WTC11 (cell line): ENCODE data around the gene ATP8B3. TPM values are rescaled to one million over a fixed set of nuclear protein-coding genes. Genes with fewer than 3 reads are reported as not detected.

Source experiments
- ATAC-seq: fragments of 200-7000 bp; cut with Tn5 transposase; 2 replicates; pipeline ENCODE4 v1.10.0; 2021; ENCODE audit warnings: mild to moderate bottlenecking, moderate library complexity
- CTCF ChIA-PET: fragments of 300-600 bp; sonication (Branson Sonifier 250); formaldehyde crosslinking; loops from one replicate; lab custom pipeline; 2021; ENCODE audit warnings: antibody characterized with exemption; lab: Charles Lee
- POLR2A ChIA-PET: fragments of 350-600 bp; sonication (Branson Sonifier 250); formaldehyde crosslinking; loops from one replicate; lab custom pipeline; 2021; ENCODE audit warnings: antibody characterized with exemption; lab: Charles Lee
- DNase-seq: peaks from one replicate; pipeline ENCODE4 v3.0.0; 2021; ENCODE audit warnings: low spot score
- H3K27ac Mint-ChIP-seq: 2 replicates; pipeline ENCODE4 v1.8.0; 2021; ENCODE audit warnings: mixed read lengths
- H3K27me3 Mint-ChIP-seq: 2 replicates; pipeline ENCODE4 v1.8.0; 2021; ENCODE audit warnings: low read depth, mild to moderate bottlenecking, moderate library complexity, mixed read lengths
- H3K36me3 Mint-ChIP-seq: 2 replicates; pipeline ENCODE4 v1.8.0; 2021; ENCODE audit warnings: mixed read lengths
- H3K4me1 Mint-ChIP-seq: 2 replicates; pipeline ENCODE4 v1.8.0; 2022; ENCODE audit warnings: mixed read lengths
- H3K4me3 Mint-ChIP-seq: 2 replicates; pipeline ENCODE4 v1.8.0; 2021; ENCODE audit warnings: mild to moderate bottlenecking, moderate library complexity, mixed read lengths
- H3K9me3 Mint-ChIP-seq: 2 replicates; pipeline ENCODE4 v1.8.0; 2021; ENCODE audit warnings: mixed read lengths
- CBFB ChIP-seq: sonication (generic); formaldehyde crosslinking; IDR thresholded peaks from 2 replicates; pipeline ENCODE4 v1.8.1; 2022; ENCODE audit warnings: mild to moderate bottlenecking, low read depth, missing genetic modification reagents
- GABPB1 ChIP-seq: sonication (generic); formaldehyde crosslinking; IDR thresholded peaks from 2 replicates; pipeline ENCODE4 v1.8.1; 2023; ENCODE audit warnings: mild to moderate bottlenecking, missing genetic modification reagents
- GTF2I ChIP-seq: fragments of 250-450 bp; sonication (Bioruptor Pico); conservative IDR thresholded peaks from 2 replicates; pipeline ENCODE4 v1.4.0; 2021; ENCODE audit warnings: mild to moderate bottlenecking
- IRF2 ChIP-seq: sonication (generic); formaldehyde crosslinking; IDR thresholded peaks from 2 replicates; pipeline ENCODE4 v1.8.0; 2022; ENCODE audit warnings: low read depth, missing genetic modification reagents, borderline replicate concordance
- MXD4 ChIP-seq: fragments of 250-450 bp; sonication (Bioruptor Pico); IDR thresholded peaks from 2 replicates; pipeline ENCODE4 v1.8.0; 2021; ENCODE audit warnings: mild to moderate bottlenecking, moderate library complexity, borderline replicate concordance
- OVOL2 ChIP-seq: fragments of 250-450 bp; sonication (Bioruptor Pico); IDR thresholded peaks from 2 replicates; pipeline ENCODE4 v1.9.0; 2021; ENCODE audit warnings: mild to moderate bottlenecking, borderline replicate concordance
- RELA ChIP-seq: sonication (generic); formaldehyde crosslinking; IDR thresholded peaks from 2 replicates; pipeline ENCODE4 v1.8.1; 2022; ENCODE audit warnings: missing genetic modification reagents, mild to moderate bottlenecking, borderline replicate concordance
- RORB ChIP-seq: fragments of 250-450 bp; sonication (Bioruptor Pico); IDR thresholded peaks from 2 replicates; pipeline ENCODE4 v1.9.0; 2021; ENCODE audit warnings: mild to moderate bottlenecking
- SMAD3 ChIP-seq: sonication (generic); formaldehyde crosslinking; IDR thresholded peaks from 2 replicates; pipeline ENCODE4 v1.8.0; 2022; ENCODE audit warnings: missing genetic modification reagents, mild to moderate bottlenecking, borderline replicate concordance
- SOX15 ChIP-seq: fragments of 250-450 bp; sonication (Bioruptor Pico); IDR thresholded peaks from 2 replicates; pipeline ENCODE4 v1.9.0; 2021; ENCODE audit warnings: mild to moderate bottlenecking
- SP1 ChIP-seq: sonication (generic); formaldehyde crosslinking; conservative IDR thresholded peaks from 2 replicates; pipeline ENCODE4 v1.8.1; 2022; ENCODE audit warnings: missing genetic modification reagents
- TEAD1 ChIP-seq: sonication (generic); formaldehyde crosslinking; IDR thresholded peaks from 2 replicates; pipeline ENCODE4 v1.8.0; 2022; ENCODE audit warnings: mild to moderate bottlenecking, missing genetic modification reagents
- ZNF396 ChIP-seq: fragments of 250-450 bp; sonication (Bioruptor Pico); IDR thresholded peaks from 2 replicates; pipeline ENCODE4 v1.8.0; 2021; ENCODE audit warnings: mild to moderate bottlenecking, moderate library complexity, borderline replicate concordance
- ZNF416 ChIP-seq: fragments of 250-450 bp; sonication (Bioruptor Pico); IDR thresholded peaks from 2 replicates; pipeline ENCODE4 v1.9.0; 2021; ENCODE audit warnings: mild to moderate bottlenecking, inconsistent platforms
- ZNF671 ChIP-seq: fragments of 250-450 bp; sonication (Bioruptor Pico); IDR thresholded peaks from 2 replicates; pipeline ENCODE4 v1.8.0; 2021; ENCODE audit warnings: mild to moderate bottlenecking
- total RNA-seq: library from RNA; stranded (reverse); gene quantifications from 3 replicates; pipeline ENCODE4 v1.2.3, GENCODE V29; 2021
- TF ChIP-seq, protein P1 (sequence below): fragments of 250-450 bp; sonication (Bioruptor Pico); conservative IDR thresholded peaks from 2 replicates; pipeline ENCODE4 v1.9.0; 2021; ENCODE audit warnings: mild to moderate bottlenecking
- TF ChIP-seq, protein P2 (sequence below): sonication (generic); formaldehyde crosslinking; IDR thresholded peaks from 2 replicates; pipeline ENCODE4 v1.8.1; 2022; ENCODE audit warnings: mild to moderate bottlenecking, moderate library complexity, missing genetic modification reagents
- TF ChIP-seq, protein P3 (sequence below): sonication (generic); formaldehyde crosslinking; IDR thresholded peaks from 2 replicates; pipeline ENCODE4 v1.8.0; 2023; ENCODE audit warnings: missing genetic modification reagents
- TF ChIP-seq, protein P4 (sequence below): sonication (generic); formaldehyde crosslinking; conservative IDR thresholded peaks from 2 replicates; pipeline ENCODE4 v1.8.1; 2022; ENCODE audit warnings: mild to moderate bottlenecking, missing genetic modification reagents
- TF ChIP-seq, protein P5 (sequence below): sonication (generic); formaldehyde crosslinking; IDR thresholded peaks from 2 replicates; pipeline ENCODE4 v1.8.1; 2022; ENCODE audit warnings: low read depth, missing genetic modification reagents, borderline replicate concordance

Gene ATP8B3
- total RNA-seq, 1 experiment from 2014 or later, result 5.5 TPM

DNA sequence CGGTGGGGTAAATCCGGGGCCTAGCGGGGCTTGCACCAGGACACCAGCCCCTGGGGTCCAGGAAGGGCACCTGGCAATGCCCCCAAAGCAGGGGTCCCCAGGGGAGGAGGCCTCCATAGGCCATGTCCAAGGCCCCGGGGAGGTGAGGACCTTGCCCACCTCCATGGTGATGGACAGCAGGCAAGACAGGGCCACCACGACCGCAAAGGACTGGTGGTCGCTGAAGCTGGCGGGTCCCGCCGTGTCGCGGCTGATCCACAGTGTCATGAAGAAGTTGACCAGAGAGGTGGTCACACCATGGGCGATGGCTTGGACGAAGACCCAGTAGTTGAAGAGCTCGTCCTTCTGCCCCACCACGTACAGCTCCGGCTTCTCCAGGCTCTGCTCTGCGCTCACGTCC, 26.8 kb downstream of the ATP8B3 start:
- POLR2A ChIA-PET, result no interaction called here
- no peak for TF ChIP-seq MXD4 (CRISPR knock-in tag)
- TF ChIP-seq, protein P1, sequence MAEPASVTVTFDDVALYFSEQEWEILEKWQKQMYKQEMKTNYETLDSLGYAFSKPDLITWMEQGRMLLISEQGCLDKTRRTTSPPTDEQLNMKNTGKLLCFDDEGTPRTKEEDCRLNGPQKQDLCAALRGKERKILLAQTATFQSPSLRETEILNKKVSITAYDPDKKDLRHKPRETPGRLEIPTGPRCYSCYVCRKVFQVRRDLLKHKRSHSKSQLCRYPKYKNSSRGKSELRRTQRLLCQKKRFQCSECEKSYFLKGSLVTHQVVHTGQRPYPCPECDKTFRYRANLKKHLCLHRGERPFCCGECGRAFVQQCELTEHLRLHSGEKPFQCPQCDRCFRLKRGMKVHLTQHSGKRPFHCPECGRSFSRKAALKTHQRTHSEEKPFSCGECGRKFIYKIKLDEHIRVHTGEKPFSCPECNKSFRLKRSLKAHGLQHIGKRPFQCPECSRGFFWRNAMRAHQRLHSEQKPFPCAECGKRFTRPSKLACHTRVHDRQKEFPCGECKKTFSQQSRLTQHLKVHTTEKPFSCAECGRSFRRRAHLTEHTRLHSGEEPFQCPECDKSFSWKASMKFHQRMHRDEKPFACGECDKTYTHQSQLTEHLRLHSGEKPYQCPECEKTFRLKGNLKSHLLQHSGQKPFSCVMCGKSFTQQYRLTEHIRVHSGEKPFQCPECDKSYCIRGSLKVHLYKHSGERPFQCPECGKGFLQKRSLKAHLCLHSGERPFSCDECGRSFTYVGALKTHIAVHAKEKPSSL, result no peak
- TF ChIP-seq, protein P2, sequence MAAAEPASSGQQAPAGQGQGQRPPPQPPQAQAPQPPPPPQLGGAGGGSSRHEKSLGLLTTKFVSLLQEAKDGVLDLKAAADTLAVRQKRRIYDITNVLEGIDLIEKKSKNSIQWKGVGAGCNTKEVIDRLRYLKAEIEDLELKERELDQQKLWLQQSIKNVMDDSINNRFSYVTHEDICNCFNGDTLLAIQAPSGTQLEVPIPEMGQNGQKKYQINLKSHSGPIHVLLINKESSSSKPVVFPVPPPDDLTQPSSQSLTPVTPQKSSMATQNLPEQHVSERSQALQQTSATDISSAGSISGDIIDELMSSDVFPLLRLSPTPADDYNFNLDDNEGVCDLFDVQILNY (CRISPR knock-in tag), result no peak
- TF ChIP-seq ZNF671 (CRISPR knock-in tag), result no peak
- TF ChIP-seq, protein P3, sequence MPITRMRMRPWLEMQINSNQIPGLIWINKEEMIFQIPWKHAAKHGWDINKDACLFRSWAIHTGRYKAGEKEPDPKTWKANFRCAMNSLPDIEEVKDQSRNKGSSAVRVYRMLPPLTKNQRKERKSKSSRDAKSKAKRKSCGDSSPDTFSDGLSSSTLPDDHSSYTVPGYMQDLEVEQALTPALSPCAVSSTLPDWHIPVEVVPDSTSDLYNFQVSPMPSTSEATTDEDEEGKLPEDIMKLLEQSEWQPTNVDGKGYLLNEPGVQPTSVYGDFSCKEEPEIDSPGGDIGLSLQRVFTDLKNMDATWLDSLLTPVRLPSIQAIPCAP (CRISPR knock-in tag), result no peak
- no peak for TF ChIP-seq ZNF416
- no peak for TF ChIP-seq GABPB1 (CRISPR knock-in tag)
- TF ChIP-seq GTF2I (CRISPR knock-in tag), result no peak
- TF ChIP-seq CBFB, result no peak
- TF ChIP-seq, protein P4, sequence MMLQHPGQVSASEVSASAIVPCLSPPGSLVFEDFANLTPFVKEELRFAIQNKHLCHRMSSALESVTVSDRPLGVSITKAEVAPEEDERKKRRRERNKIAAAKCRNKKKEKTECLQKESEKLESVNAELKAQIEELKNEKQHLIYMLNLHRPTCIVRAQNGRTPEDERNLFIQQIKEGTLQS, result no peak
- TF ChIP-seq OVOL2 (CRISPR knock-in tag), result no peak
- TF ChIP-seq, all 79 proteins: peak for 0
- Mint-ChIP-seq H3K27ac (no peak overlapping the region), H3K27me3 (peaks cover 56% of the 10 kb centered on the region), H3K4me1 (no peaks in the 10 kb centered on the region), H3K9me3 (no peaks in the 10 kb centered on the region), H3K4me3 (no peak overlapping the region), H3K36me3 (no peaks in the 10 kb centered on the region)
- no peak for ATAC-seq
- CTCF ChIA-PET, result interaction anchor here (0.8 to 1.8 kb wide), 6 partner anchors 10 to 113 kb away, joined by 3 to 6 read pairs (median 4); no protein-coding TSS in a partner anchor
- DNase-seq, result no peak

DNA sequence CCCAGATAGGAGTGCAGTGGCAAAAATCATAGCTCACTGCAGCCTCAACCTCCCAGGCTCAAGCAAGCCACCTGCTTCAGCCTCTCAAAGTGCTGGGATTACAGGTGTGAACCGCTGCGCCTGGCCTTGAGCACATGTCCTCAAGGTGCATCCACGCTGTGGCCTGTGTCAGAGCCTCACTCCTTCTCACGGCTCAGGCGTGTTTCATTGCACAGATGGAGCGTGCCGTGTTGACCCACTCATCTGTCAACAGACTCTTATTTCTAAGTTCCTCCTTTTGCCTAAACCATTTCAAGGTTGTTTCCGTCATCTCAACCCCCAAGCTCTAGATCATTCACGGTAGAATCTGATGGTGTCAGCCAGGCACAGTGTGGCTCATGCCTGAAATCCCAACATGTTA, 28.2 kb downstream of the ATP8B3 start:
- ChIA-PET POLR2A (no interaction called here), CTCF (interaction anchor here (0.6 to 4.8 kb wide), 4 partner anchors 9 to 43 kb away, joined by 3 to 53 read pairs (median 4); no protein-coding TSS in a partner anchor)
- DNase-seq, result no peak
- no peak for ATAC-seq
- no peaks in the 10 kb centered on the region for H3K9me3 Mint-ChIP-seq
- peaks cover 67% of the 10 kb centered on the region for H3K27me3 Mint-ChIP-seq
- H3K36me3 Mint-ChIP-seq, result no peaks in the 10 kb centered on the region
- no peak overlapping the region for H3K4me3 Mint-ChIP-seq
- TF ChIP-seq, protein P4, result no peak
- TF ChIP-seq TEAD1 (CRISPR knock-in tag) (no peak), SOX15 (no peak), OVOL2 (CRISPR knock-in tag) (no peak), ZNF396 (no peak), RORB (CRISPR knock-in tag) (no peak), RELA (CRISPR knock-in tag) (no peak), IRF2 (CRISPR knock-in tag) (no peak), SMAD3 (CRISPR knock-in tag) (no peak), SP1 (CRISPR knock-in tag) (no peak)
- TF ChIP-seq, protein P5, sequence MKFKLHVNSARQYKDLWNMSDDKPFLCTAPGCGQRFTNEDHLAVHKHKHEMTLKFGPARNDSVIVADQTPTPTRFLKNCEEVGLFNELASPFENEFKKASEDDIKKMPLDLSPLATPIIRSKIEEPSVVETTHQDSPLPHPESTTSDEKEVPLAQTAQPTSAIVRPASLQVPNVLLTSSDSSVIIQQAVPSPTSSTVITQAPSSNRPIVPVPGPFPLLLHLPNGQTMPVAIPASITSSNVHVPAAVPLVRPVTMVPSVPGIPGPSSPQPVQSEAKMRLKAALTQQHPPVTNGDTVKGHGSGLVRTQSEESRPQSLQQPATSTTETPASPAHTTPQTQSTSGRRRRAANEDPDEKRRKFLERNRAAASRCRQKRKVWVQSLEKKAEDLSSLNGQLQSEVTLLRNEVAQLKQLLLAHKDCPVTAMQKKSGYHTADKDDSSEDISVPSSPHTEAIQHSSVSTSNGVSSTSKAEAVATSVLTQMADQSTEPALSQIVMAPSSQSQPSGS (CRISPR knock-in tag), result no peak
- TF ChIP-seq, all 79 proteins: peak for 0
- Mint-ChIP-seq H3K27ac (no peak overlapping the region), H3K4me1 (peaks cover 8% of the 10 kb centered on the region)
